Measurements from ENCODE around the gene C1GALT1.

The C1GALT1 gene

DNA sequence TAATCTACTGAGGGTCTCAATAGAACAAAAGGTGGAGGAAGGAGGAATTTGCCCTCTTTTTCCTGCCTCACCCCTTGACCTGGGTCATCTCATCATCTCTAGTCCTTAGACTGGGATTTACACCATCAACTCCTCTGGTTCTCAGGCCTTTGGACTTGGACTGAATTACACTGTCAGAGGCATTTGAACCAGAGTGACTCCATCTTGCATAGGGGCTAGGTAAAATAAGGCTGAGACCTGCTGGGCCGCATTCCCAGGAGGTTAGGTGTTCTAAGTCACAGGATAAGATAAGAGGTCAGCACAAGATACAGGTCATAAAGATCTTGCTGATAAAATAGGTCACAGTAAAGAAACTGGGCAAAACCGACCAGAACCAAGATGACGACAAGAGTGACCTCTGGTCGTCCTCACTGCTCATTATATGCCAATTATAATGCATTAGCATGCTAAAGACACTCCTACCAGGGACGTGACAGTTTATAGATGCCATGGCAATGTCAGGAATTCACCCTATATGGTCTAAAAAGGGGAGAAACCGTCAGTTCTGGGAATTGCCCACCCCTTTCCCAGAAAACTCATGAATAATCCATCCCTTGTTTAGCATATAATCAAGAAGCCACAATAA is 84.0 kb downstream of the C1GALT1 start:
- no peak for DNase-seq (ENCODE audit: low read depth in 1 of 2, low spot score in 1 of 2)

DNA sequence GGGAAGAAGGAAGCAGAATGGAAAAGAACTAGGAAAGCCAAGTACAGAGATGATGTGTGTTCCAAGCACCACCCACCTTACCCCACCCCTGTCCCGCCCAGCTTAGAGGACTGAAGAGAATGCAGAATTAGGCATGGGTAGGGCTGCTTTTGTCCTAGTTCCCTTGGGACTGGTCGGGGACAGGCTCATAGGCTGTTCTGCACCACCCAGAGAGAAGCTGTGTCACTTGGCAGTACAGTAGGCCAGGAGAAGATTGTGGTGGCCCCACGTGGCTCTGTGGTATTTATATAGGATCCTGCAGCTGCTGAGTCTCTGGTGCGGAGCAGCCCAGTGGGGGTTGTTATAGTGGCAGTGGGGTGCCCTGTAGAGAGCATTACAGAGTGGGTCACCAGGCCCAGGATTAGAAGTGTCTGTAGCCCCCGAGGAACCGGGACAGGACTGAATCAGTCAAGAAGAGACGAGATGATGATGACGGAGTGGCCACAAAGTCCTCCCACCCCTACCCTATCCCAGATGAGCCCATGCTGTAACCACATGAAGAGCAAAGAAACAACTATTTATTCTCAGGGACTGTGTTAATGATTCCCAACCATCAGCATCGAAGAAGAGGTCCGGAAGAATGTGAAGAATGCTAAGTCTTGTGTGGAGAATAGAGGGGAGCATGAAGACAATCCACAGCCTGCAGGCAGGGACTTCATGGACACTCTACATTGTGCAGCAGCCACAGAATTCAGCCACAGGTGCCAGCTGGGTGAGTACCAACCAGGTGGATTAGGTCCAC is 88.9 kb downstream of the C1GALT1 start:
- DNase-seq (ENCODE audit: low read depth in 1 of 2, low spot score in 1 of 2) = no peak

DNA sequence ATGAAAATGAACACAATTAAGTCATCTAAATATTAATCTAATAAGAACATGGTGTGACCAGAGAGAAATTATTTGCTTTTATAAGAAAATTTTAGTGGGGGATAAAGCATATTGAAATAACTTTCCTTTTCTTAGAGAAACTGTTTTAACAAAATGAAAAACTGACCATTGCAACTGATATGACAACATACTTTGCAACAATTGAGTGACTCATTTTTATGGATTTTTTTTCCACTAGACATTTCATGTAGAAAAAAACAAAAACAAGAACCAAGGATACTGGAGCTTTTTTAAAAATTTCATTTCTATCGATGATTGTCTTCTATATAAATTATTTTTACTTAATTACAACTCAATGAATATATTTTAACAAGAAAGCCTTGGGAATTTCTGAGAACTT is 90.0 kb downstream of the C1GALT1 start:
- DNase-seq (ENCODE audit: low read depth in 1 of 2, low spot score in 1 of 2) = no peak

DNA sequence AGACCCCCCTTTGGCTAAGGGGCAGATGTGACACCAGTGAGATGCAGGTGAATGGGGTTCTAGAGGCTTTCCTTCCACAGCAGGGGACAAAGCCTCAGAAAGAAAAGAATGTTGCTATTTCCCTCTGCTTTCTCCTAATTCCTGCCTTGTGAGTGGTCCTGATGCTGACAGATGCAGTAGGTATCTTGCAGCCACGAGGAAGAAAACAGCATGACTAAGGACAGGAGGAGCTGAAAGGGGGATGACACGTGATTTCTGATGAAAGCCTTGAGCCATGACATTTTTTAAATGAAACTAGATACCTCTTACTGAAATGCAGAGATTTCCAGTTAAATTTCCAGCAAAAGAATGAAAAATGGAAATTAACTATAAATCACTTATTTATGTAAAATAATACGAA is 92.4 kb downstream of the C1GALT1 start:
- no peak for DNase-seq (ENCODE audit: low read depth in 1 of 2, low spot score in 1 of 2)

DNA sequence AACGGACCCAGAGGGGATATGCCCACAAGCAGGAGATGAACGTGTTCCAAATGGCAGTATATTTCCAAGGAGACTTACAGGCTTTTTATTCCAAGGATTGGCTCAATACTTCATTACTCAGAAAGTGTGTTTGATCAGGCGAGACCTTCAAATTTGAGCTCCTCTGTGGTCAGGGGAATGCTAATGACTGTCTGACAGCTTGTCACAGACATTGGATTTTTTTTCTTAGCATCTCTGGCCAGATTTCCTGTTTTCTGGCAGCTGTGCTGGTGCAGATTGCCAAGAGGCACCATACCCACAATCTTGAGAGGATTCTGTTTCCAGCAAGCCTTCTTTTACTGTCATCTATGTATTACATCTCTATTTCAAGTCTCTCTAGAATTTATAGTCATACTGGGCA is 93.8 kb downstream of the C1GALT1 start:
- no peak for DNase-seq (ENCODE audit: low read depth in 1 of 2, low spot score in 1 of 2)

DNA sequence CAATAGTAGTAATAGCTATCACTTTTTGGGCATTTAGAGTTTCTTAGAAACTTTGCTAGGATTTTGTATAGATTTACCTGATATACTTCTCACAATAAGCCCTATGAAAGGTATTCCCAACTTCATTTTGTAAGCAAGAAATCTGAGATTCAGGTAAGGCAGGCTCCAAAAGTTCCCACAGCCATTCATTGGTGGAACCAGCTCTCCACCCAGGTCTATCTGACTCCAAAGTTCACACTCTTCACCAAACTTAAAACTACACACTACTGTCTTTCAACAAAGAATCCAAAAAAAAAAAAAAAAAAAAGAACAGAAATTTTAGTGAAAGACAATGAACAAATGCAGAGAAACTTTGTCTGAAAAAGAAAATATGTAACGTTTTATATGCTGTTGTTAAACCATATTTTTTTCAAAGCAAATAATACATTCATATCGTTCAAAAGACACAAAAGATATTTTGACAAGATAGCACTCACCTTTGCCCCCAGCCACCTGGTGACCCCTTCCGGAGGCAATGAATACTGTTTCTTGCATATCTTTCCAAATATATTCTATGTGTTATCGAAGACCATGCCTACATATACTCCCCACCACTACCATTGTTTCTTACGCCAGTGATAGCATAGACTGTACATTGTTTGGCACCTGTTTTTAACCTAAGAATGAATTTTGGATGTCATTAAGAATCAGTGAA is 108.2 kb downstream of the C1GALT1 start:
- DNase-seq (ENCODE audit: low read depth in 1 of 2, low spot score in 1 of 2) = no peak

DNA sequence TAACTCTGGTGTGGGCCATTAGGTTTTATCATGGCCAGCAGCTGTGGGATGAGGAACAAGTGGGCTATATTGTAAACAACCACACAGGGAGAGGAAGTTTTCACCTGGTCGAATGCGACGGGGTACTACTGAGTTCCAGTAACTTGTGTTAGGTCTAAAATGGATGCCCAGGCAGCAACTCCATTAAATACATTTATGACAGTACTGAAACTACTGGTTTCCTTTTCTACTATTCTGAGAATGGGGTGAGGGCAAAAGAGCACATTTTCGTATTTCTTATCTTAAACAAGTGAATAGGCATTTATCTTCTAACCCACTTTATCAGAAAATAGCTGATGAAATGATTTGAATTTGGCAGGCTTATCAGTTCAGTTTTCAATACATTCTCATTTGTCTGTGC is 109.7 kb downstream of the C1GALT1 start:
- no peak for DNase-seq (ENCODE audit: low read depth in 1 of 2, low spot score in 1 of 2)

GRCh38 chr7:7292608-7293007 is 110.3 kb downstream of the C1GALT1 start:
- DNase-seq (ENCODE audit: low read depth in 1 of 2, low spot score in 1 of 2) = no peak

GRCh38 chr7:7293092-7293491 is 110.7 kb downstream of the C1GALT1 start:
- no peak for DNase-seq (ENCODE audit: low read depth in 1 of 2, low spot score in 1 of 2)

- DNase-seq (ENCODE audit: low read depth in 1 of 2, low spot score in 1 of 2) = no peak
These were observed 112.6 kb downstream of the C1GALT1 start for GRCh38 chr7:7294911-7295310.
